ENCODE results near the gene METTL9.
"Not testable (repeated sequence)": the region's sequence is repeated elsewhere in the genome, so short reads cannot be mapped to it uniquely, and the experiment has no call there.

The METTL9 gene

GRCh38 chr16:21599122-21600030, at the start of gene METTL9:
METTL9 (plus strand) TSS chr16:21599577; CDS start chr16:21599734, 157 bp downstream.
- in situ Hi-C loops (cut with HindIII; ENCODE audit: low sequenced_read_pairs) = loop anchor here (5.0 kb wide), 1 partner anchor 48 kb away; no protein-coding TSS in a partner anchor

GRCh38 chr16:21549975-21550374, 49.4 kb upstream of the METTL9 start:
- in situ Hi-C loops (cut with HindIII; ENCODE audit: low sequenced_read_pairs) = not testable (repeated sequence)

- in situ Hi-C loops (cut with HindIII; ENCODE audit: low sequenced_read_pairs) = not testable (repeated sequence)
These were observed 48.9 kb upstream of the METTL9 start for GRCh38 chr16:21550435-21550834.

GRCh38 chr16:21551076-21551475, 48.3 kb upstream of the METTL9 start:
- in situ Hi-C loops (cut with HindIII; ENCODE audit: low sequenced_read_pairs) = not testable (repeated sequence)

- in situ Hi-C loops (cut with HindIII; ENCODE audit: low sequenced_read_pairs) = not testable (repeated sequence)
These were observed 47.8 kb upstream of the METTL9 start for GRCh38 chr16:21551600-21551999.

GRCh38 chr16:21553481-21554296, 45.7 kb upstream of the METTL9 start:
- in situ Hi-C loops (cut with HindIII; ENCODE audit: low sequenced_read_pairs) = not testable (repeated sequence)

GRCh38 chr16:21554795-21555585, 44.4 kb upstream of the METTL9 start:
- in situ Hi-C loops (cut with HindIII; ENCODE audit: low sequenced_read_pairs) = no loop called here

GRCh38 chr16:21555621-21556020, 43.8 kb upstream of the METTL9 start:
- in situ Hi-C loops (cut with HindIII; ENCODE audit: low sequenced_read_pairs) = not testable (repeated sequence)

GRCh38 chr16:21556026-21556595, 43.3 kb upstream of the METTL9 start:
- in situ Hi-C loops (cut with HindIII; ENCODE audit: low sequenced_read_pairs) = not testable (repeated sequence)

GRCh38 chr16:21556651-21557241, 42.6 kb upstream of the METTL9 start:
- in situ Hi-C loops (cut with HindIII; ENCODE audit: low sequenced_read_pairs) = not testable (repeated sequence)

- in situ Hi-C loops (cut with HindIII; ENCODE audit: low sequenced_read_pairs) = no loop called here
These were observed 38.9 kb upstream of the METTL9 start for GRCh38 chr16:21560462-21560861.

- in situ Hi-C loops (cut with HindIII; ENCODE audit: low sequenced_read_pairs) = no loop called here
These were observed 35.7 kb upstream of the METTL9 start for GRCh38 chr16:21563676-21564075.

GRCh38 chr16:21564367-21564766, 35.0 kb upstream of the METTL9 start:
- in situ Hi-C loops (cut with HindIII; ENCODE audit: low sequenced_read_pairs) = not testable (repeated sequence)

- in situ Hi-C loops (cut with HindIII; ENCODE audit: low sequenced_read_pairs) = loop anchor here (5.0 kb wide), 1 partner anchor 1102 kb away; no protein-coding TSS in a partner anchor
These were observed 33.9 kb upstream of the METTL9 start for GRCh38 chr16:21565507-21565860.

- in situ Hi-C loops (cut with HindIII; ENCODE audit: low sequenced_read_pairs) = loop anchor here (5.0 kb wide), 1 partner anchor 1101 kb away; no protein-coding TSS in a partner anchor
These were observed 33.3 kb upstream of the METTL9 start for GRCh38 chr16:21565861-21566669.

- in situ Hi-C loops (cut with HindIII; ENCODE audit: low sequenced_read_pairs) = loop anchor here (5.0 kb wide), 1 partner anchor 1100 kb away; no protein-coding TSS in a partner anchor
These were observed 32.4 kb upstream of the METTL9 start for GRCh38 chr16:21566891-21567414.

GRCh38 chr16:21567496-21567895, 31.9 kb upstream of the METTL9 start:
- in situ Hi-C loops (cut with HindIII; ENCODE audit: low sequenced_read_pairs) = loop anchor here (5.0 kb wide), 1 partner anchor 1100 kb away; no protein-coding TSS in a partner anchor

GRCh38 chr16:21568502-21569189, 30.7 kb upstream of the METTL9 start:
- in situ Hi-C loops (cut with HindIII; ENCODE audit: low sequenced_read_pairs) = loop anchor here (5.0 kb wide), 1 partner anchor 1099 kb away; no protein-coding TSS in a partner anchor
